GM12801 (cell line): ENCODE results near the gene CIP2A.

Experiments used
- TF ChIP-seq, protein P1 (sequence below): IDR thresholded peaks from one replicate; pipeline ENCODE4 v1.5.1; 2011; ENCODE audit warnings: control low read depth; ENCODE audit not compliant: insufficient read length; ENCODE audit errors: extremely low read depth

CIP2A gene

DNA sequence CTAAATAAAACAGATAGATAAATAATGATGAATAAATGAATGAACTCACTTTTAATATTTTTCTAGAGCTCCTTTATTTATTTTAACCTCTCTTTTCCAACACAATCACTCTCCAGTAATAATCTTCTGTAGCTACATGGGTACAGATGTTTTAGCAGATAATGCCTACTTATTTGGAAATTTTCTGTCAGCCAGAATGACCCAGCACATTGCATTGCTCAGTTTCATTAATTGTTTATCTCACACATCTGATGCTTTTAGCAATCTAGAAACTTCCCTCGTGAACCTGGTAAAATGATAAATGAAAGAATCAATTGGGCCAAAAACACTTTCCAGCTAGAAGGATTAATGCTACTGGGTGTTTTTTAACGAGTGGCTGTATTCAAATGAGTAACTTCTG, 64.0 kb downstream of the CIP2A start:
- TF ChIP-seq, protein P1, sequence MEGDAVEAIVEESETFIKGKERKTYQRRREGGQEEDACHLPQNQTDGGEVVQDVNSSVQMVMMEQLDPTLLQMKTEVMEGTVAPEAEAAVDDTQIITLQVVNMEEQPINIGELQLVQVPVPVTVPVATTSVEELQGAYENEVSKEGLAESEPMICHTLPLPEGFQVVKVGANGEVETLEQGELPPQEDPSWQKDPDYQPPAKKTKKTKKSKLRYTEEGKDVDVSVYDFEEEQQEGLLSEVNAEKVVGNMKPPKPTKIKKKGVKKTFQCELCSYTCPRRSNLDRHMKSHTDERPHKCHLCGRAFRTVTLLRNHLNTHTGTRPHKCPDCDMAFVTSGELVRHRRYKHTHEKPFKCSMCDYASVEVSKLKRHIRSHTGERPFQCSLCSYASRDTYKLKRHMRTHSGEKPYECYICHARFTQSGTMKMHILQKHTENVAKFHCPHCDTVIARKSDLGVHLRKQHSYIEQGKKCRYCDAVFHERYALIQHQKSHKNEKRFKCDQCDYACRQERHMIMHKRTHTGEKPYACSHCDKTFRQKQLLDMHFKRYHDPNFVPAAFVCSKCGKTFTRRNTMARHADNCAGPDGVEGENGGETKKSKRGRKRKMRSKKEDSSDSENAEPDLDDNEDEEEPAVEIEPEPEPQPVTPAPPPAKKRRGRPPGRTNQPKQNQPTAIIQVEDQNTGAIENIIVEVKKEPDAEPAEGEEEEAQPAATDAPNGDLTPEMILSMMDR = no peak

DNA sequence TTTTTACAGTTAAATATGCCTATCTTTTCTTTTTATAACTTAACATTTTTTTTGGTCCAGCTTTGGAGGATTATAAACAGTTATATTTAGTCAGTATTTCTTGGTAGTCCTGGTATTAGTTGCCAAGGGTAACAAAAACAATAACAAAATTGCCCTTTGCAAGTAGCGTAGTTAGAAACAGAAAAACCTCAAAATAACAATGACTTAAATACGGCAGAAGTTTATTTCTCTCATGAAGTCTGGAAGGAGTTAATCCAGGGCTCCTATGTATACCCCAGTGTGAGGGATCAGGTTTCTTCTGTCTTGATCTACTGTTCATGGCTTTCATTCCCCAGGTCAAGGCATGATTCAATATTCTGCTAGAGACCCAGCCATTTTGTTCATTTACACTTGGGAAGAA, 64.7 kb downstream of the CIP2A start:
- TF ChIP-seq, protein P1 = no peak

DNA sequence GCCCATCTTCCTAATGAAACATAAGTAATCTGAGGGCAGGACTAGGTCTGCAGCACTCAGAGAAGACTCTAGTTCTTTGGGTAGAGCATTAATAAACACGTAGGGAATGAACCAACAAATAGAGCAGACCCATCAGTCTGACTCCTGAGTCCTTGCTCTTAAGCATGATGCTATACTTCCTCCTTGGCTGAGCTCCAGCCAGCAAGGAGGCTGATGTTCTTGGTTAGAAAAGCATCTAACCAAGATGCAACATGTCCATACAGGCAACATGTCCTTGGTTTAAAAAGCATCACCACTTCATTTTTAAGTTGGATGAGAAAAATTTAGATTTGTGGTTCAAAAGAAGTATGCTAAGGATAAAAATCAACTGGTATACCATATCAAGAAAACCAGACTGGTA, 70.3 kb downstream of the CIP2A start:
- TF ChIP-seq, protein P1 = no peak

DNA sequence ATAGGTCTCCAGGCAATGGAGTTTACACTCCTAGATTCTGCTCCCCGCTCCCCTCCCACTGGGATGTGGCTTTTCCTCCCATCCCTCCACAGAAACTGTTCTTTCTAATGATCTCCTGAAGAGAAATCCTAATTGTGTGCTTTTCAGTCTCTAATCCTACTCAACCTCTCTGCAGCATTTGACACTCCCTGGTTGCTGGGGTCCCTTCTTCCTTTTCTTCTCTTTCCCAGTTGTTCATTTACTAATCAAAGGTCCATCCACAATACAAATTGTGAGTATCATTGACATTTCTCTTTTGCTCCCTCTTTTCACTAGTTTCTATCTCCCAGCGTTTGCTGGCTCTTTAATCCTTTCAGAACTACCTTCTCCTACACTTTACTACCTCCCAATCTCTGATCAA, 72.4 kb downstream of the CIP2A start:
- TF ChIP-seq, protein P1 = no peak

DNA sequence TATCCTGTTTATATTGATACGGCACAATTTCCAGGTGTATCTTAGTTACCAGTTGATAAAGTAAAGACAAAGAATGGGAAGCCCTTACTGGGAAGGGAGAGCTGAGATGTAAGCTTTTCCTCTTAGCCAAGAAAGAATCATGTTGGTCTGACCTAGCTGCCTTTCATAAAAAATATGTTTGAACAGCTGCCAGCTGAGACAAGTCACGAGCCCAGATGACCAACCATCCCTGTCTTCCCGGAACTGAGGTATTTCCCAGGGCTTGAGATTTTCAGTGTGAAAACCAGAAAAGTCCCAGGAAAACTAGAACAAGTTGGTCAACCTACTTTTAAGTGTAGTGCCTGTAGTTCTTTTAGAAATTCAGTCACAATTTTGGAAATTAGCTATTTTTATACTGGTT, 75.3 kb downstream of the CIP2A start:
- TF ChIP-seq, protein P1 = no peak

DNA sequence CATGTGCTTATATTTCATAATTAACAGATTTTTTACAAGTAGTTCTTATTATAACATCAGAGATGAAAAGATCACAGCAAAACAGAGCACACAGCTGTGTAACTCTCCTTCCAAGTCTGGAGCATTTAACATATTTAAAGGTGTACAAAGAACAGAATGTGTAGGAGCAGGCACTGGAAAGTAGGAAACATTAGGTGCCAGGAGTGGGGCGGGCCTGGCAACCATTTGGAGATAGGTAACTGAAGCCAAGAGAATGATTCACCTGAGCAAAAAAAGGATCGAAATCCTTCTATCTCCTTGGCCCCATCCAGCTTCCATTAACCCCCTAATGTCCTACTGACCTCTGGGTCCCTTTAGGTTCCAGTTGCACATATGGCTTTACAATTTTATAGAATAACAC, 76.6 kb downstream of the CIP2A start:
- TF ChIP-seq, protein P1 = no peak

DNA sequence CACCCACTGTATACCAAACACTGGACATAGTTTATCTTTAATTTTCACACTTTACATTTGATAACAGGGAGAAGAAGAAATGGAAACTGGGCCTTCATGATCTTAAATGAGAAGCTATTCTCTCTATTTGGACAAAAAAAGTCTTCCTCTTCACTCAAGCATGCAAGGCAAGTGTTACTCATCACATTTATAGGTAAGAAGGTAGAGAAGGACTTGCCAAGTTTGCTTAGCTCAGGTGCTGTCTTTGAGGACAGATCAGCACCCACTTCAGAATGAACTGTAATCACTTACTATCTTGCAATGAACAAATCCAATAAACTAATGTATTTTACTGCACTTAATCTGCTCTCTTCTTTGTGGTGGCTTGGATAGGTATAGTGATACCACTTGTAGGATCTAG, 77.7 kb downstream of the CIP2A start:
- TF ChIP-seq, protein P1 = no peak

DNA sequence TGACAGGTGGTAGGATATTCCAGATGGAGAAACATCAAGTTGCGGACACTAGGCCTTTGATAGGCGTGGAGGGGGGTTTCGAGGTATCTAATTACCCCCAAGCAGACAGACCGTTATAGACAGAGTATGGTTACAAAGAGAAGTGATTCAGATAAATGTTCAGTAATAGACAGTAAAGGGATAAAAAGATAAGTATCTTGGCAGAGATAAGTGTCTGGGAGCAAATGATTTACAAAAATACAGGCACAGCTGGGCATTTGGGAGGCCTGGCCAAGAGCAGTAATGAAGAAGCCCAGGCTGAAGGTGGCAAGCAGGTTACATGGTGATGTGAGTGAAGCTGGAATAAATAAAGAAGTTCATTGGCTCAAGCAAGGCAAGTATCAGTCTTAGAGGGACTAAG, 78.2 kb downstream of the CIP2A start:
- TF ChIP-seq, protein P1 = no peak
